ENCODE measurements around the gene UNC13D.
"Not testable (repeated sequence)": the region's sequence is repeated elsewhere in the genome, so short reads cannot be mapped to it uniquely, and the experiment has no call there.

The UNC13D gene

GRCh38 chr17:75874323-75875181 is 30.3 kb upstream of the UNC13D start:
- DNase-seq (ENCODE audit: low read depth): no peak

GRCh38 chr17:75873587-75874322 is 29.6 kb upstream of the UNC13D start:
- no peak for DNase-seq (ENCODE audit: low read depth)

GRCh38 chr17:75872434-75873351 is 28.5 kb upstream of the UNC13D start:
- DNase-seq (ENCODE audit: low read depth): no peak

- not testable (repeated sequence) for DNase-seq (ENCODE audit: low read depth)
Observed at GRCh38 chr17:75870228-75870627, 26.0 kb upstream of the UNC13D start.

- DNase-seq (ENCODE audit: low read depth): no peak
Observed at GRCh38 chr17:75869282-75870141, 25.3 kb upstream of the UNC13D start.

- not testable (repeated sequence) for DNase-seq (ENCODE audit: low read depth)
Observed at GRCh38 chr17:75868730-75869281, 24.6 kb upstream of the UNC13D start.

GRCh38 chr17:75865404-75866188 is 21.4 kb upstream of the UNC13D start:
- DNase-seq (ENCODE audit: low read depth): not testable (repeated sequence)

GRCh38 chr17:75864887-75865286 is 20.7 kb upstream of the UNC13D start:
- DNase-seq (ENCODE audit: low read depth): not testable (repeated sequence)

GRCh38 chr17:75864448-75864871 is 20.3 kb upstream of the UNC13D start:
- no peak for DNase-seq (ENCODE audit: low read depth)

GRCh38 chr17:75861927-75862317 is 17.7 kb upstream of the UNC13D start:
- DNase-seq (ENCODE audit: low read depth): no peak

GRCh38 chr17:75859358-75859757 is 15.2 kb upstream of the UNC13D start:
- not testable (repeated sequence) for DNase-seq (ENCODE audit: low read depth)

- DNase-seq (ENCODE audit: low read depth): no peak
Observed at GRCh38 chr17:75856062-75856756, 12.0 kb upstream of the UNC13D start.

- peak; percentile 99 for DNase-seq (ENCODE audit: low read depth)
Observed at GRCh38 chr17:75855310-75856061, 11.3 kb upstream of the UNC13D start, which contains the start of gene WBP2. Gene WBP2 (minus strand): TSS chr17:75855335. CDS start chr17:75855297, 38 bp downstream.

GRCh38 chr17:75854881-75855309 is 10.7 kb upstream of the UNC13D start:
- DNase-seq (ENCODE audit: low read depth): no peak

- no peak for DNase-seq (ENCODE audit: low read depth)
Observed at GRCh38 chr17:75854101-75854748, 10.0 kb upstream of the UNC13D start.

GRCh38 chr17:75853433-75853832 is 9.2 kb upstream of the UNC13D start:
- DNase-seq (ENCODE audit: low read depth): no peak

GRCh38 chr17:75851693-75851991 is 7.4 kb upstream of the UNC13D start:
- not testable (repeated sequence) for DNase-seq (ENCODE audit: low read depth)
